PFSK-1 (cell line): ENCODE measurements around the gene C19orf44.

Experiments used
- FOXP2 ChIP-seq: optimal IDR thresholded peaks from 2 replicates; pipeline ENCODE3; 2011; ENCODE audit warnings: borderline replicate concordance, control low read depth, inconsistent platforms; ENCODE audit not compliant: insufficient read depth; ENCODE audit errors: extremely low read length, extremely low read depth
- POLR2AphosphoS5 ChIP-seq: IDR thresholded peaks from 2 replicates; pipeline ENCODE4 v1.6.1; 2012; ENCODE audit warnings: low read depth, mild to moderate bottlenecking, control low read depth, low read length, moderate library complexity
- REST ChIP-seq, 2 experiments: IDR thresholded peaks; 2 replicates each; pipeline versions ENCODE4 v1.6.1 to v1.8.0; 2011 to 2012; ENCODE audit warnings: low read depth in 2 of 2, low read length in 2 of 2, control low read depth in 1 of 2, inconsistent platforms in 1 of 2, mild to moderate bottlenecking in 1 of 2, moderate library complexity in 1 of 2; ENCODE audit not compliant: insufficient read depth in 1 of 2
- SIN3A ChIP-seq: IDR thresholded peaks from 2 replicates; pipeline ENCODE4 v1.6.1; 2012; ENCODE audit warnings: mild to moderate bottlenecking, low read length, moderate library complexity, borderline replicate concordance; ENCODE audit not compliant: insufficient read depth
- TAF1 ChIP-seq: IDR thresholded peaks from 2 replicates; pipeline ENCODE4 v1.6.1; 2012; ENCODE audit warnings: low read length, control low read depth, borderline replicate concordance; ENCODE audit not compliant: insufficient read depth

The C19orf44 gene

GRCh38 chr19:16497837-16498236 lies 1.6 kb downstream of the C19orf44 start:
- TF ChIP-seq SIN3A: no peak

GRCh38 chr19:16504271-16504670 lies 8.1 kb downstream of the C19orf44 start:
- no peak for TF ChIP-seq POLR2AphosphoS5
- TF ChIP-seq SIN3A: no peak
- TF ChIP-seq TAF1: no peak
- TF ChIP-seq FOXP2: no peak
- no peak for TF ChIP-seq REST (IDR thresholded peaks at IDR 0.05; ENCODE audit: insufficient read depth in 1 of 2, low read depth in 2 of 2, low read length in 2 of 2)

- TF ChIP-seq SIN3A (no peak), FOXP2 (no peak), TAF1 (no peak), REST (IDR thresholded peaks at IDR 0.05; ENCODE audit: insufficient read depth in 1 of 2, low read depth in 2 of 2, low read length in 2 of 2) (no peak)
These were observed 10.8 kb downstream of the C19orf44 start for GRCh38 chr19:16506961-16507360.

GRCh38 chr19:16508546-16508945 lies 12.4 kb downstream of the C19orf44 start:
- TF ChIP-seq POLR2AphosphoS5 (no peak), TAF1 (no peak), REST (IDR thresholded peaks at IDR 0.05; ENCODE audit: insufficient read depth in 1 of 2, low read depth in 2 of 2, low read length in 2 of 2) (no peak), FOXP2 (no peak), SIN3A (no peak)

GRCh38 chr19:16509141-16510061 lies 13.2 kb downstream of the C19orf44 start:
- TF ChIP-seq SIN3A (no peak), FOXP2 (no peak), REST (IDR thresholded peaks at IDR 0.05; ENCODE audit: insufficient read depth in 1 of 2, low read depth in 2 of 2, low read length in 2 of 2) (no peak), TAF1 (no peak)
